Astrocyte of the cerebellum (primary cell): ENCODE measurements around the gene NR1D1.
A peak's percentile ranks its signal among the peaks of the same experiment; 100 is the strongest.

ENCODE experiments used
- DNase-seq: peaks from one replicate; pipeline ENCODE4 v3.0.0-alpha.2; 2011; ENCODE audit warnings: low read depth
- H3K4me3 ChIP-seq: 2 replicates; pipeline ENCODE4 v1.5.1; 2011; ENCODE audit warnings: mild to moderate bottlenecking, low read depth, low read length, moderate library complexity
- in situ Hi-C: cut with HindIII; loops from 2 replicates; pipeline ENCODE4 v1.10.0; 2017; ENCODE audit warnings: low sequenced_read_pairs
- TF ChIP-seq, protein P1 (sequence below): IDR thresholded peaks from 2 replicates; pipeline ENCODE4 v1.5.1; 2012; ENCODE audit warnings: low read length, low read depth, moderate library complexity, mild to moderate bottlenecking; ENCODE audit errors: missing control alignments

Gene NR1D1

DNA sequence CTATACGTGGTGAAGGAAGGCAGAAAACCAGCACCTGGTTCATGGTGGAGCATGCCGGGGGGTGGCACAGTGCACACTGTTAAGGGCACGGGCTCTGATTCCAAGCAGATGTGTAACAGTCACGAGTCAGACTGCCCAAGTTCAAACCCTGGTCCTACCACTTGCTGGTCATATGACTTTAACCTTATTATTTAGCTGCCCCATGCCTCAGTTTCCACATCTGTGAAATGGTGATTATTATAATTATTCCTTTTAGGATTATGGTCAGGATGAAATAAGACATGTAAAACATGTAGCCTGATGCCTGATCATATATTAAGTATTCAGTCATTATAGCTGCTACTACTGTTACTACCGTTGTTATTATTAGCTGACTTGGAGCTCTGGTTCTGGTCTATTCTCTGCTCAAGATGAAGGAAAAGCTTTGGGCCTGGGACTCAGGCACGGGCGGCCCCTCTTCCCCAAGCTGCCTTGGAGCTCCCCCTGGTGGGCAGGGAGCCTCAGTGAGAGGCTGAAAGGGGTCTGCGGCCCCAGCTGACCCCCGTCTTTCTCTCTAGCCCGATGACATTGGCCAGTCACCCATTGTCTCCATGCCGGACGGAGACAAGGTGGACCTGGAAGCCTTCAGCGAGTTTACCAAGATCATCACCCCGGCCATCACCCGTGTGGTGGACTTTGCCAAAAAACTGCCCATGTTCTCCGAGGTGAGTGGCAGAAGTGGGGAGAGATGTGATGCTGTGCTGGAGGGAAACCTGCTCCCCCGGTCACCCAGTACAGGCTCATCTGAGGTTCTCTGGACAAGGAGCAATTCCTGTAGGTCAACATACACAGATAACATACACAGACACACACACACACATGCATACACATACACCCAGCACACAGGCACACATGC is 14.0 kb downstream of the NR1D1 start:
- TF ChIP-seq, protein P1, sequence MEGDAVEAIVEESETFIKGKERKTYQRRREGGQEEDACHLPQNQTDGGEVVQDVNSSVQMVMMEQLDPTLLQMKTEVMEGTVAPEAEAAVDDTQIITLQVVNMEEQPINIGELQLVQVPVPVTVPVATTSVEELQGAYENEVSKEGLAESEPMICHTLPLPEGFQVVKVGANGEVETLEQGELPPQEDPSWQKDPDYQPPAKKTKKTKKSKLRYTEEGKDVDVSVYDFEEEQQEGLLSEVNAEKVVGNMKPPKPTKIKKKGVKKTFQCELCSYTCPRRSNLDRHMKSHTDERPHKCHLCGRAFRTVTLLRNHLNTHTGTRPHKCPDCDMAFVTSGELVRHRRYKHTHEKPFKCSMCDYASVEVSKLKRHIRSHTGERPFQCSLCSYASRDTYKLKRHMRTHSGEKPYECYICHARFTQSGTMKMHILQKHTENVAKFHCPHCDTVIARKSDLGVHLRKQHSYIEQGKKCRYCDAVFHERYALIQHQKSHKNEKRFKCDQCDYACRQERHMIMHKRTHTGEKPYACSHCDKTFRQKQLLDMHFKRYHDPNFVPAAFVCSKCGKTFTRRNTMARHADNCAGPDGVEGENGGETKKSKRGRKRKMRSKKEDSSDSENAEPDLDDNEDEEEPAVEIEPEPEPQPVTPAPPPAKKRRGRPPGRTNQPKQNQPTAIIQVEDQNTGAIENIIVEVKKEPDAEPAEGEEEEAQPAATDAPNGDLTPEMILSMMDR: peak; percentile 78
- H3K4me3 ChIP-seq: no peak overlapping the region
- DNase-seq: no peak
- in situ Hi-C loops: no loop called here

DNA sequence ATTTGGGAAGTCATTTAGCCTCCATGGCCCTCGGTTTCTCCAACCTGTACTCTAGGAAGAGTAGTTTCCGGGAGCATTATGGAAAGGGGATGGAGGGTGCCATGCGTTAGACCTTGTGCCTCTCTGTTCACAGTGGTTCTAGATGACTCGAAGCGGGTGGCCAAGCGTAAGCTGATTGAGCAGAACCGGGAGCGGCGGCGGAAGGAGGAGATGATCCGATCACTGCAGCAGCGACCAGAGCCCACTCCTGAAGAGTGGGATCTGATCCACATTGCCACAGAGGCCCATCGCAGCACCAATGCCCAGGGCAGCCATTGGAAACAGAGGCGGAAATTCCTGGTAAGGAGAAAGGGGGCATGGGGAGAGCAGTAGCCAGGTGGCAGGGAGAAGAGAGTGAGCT is 15.9 kb downstream of the NR1D1 start:
- in situ Hi-C loops: no loop called here

DNA sequence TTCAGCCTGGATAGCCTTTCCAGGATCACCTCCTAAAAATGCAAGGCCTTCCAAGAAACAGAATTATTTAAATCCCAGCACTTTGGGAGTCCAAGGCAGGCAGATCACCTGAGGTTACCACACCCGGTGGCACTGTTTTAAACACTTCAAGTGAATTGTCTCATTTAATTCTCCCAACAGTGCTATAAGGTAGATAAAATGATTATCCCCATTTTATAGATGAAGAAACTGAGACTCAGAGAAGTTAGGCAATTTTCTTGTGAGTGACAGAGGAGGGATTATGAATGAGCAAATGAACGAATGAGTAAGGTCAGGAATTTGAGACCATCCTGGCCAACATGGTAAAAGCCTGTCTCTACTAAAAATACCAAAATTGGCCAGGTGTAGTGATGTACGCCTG is 20.8 kb downstream of the NR1D1 start:
- no peak overlapping the region for H3K4me3 ChIP-seq
- in situ Hi-C loops: no loop called here
- TF ChIP-seq, protein P1: no peak
- no peak for DNase-seq

More for the DNA sequence above, 15.9 kb downstream of the NR1D1 start:
- DNase-seq: no peak
- TF ChIP-seq, protein P1: no peak
- no peak overlapping the region for H3K4me3 ChIP-seq

DNA sequence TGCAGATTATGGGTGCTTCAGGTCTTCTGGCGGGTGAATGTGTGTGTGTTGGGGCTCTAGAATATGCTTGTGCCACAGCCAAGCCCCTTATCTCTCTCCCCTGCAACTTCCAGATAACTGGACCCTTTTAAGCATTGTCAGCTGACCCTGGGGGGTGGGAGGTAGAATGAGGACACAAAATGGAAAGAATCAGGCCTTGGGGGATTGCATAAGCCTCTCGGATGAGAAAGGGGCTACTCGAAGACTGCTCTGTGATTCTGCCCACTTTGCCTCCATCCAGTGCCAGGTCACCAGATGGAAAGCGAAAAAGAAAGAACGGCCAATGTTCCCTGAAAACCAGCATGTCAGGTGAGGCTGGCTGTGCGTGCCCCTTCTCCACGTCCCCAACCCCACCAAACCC is 23.8 kb downstream of the NR1D1 start:
- H3K4me3 ChIP-seq: no peak overlapping the region
- no peak for DNase-seq
- TF ChIP-seq, protein P1: no peak
- in situ Hi-C loops: no loop called here

DNA sequence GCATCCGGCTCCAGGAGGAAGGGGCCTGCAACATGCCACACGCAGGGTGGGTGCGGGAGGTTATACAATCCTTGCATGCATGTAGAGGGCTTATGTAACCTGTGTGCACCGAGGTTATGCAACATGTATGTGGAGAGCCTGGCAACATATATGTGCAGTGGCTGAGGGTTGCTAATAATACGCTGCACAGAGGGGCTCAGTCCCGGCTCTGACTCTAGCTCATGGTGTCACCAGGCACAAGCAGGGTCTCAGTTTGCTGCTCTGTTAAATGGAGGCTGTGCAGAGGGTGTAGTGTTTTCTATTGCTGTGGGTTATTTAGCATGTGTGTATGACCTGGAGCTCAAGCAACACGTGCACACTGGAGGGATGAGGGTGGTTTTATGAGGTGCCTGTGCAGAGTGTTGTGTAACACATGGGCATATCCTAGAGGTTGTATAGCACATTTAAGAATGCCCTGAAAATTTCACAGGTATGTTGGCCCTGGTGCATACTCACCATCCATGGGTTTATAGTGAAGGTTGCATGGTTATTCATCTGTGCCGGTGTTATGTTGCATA is 24.4 kb downstream of the NR1D1 start:
- DNase-seq: no peak
- TF ChIP-seq, protein P1: no peak
- in situ Hi-C loops: no loop called here
- no peak overlapping the region for H3K4me3 ChIP-seq

DNA sequence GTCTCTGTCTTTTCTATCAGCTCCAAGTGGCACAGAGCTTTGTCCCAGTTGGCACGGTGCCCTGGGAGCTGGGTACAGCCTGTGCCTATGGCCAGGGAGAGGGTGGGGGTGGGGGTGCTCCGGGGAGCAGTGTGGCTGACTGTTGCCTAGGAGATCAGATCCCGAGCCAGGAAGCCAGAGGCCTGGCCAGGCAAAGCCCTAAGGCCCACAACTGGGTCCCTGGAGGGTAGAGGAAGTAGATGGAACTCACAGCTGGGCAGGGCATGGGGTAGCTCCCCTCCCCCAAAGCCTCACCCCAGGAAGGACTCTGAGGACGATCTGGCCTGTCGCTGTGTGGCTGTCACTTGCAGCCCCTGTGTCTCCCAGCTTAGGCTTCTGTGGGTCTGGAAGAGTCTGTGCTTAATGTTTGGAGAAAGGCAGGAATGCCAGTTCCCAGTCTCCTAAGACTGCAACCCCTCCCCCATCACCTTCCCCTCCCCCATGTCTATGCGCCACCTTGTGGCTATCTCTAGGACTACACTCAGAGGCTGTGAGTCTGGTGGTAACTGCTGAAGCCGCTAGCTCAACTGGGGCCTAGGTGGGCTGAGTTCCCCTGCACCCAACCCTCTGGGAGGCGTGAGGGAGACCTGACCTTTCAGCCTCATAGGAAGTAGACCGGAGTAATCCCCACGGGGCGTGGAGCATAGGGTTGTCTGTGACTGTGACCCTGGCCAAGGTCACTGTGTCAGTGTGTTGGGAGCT is 25.0 kb downstream of the NR1D1 start:
- no peak overlapping the region for H3K4me3 ChIP-seq
- in situ Hi-C loops: no loop called here
- no peak for DNase-seq
- TF ChIP-seq, protein P1: peak; percentile 83
